ENCODE data around the gene FITM1.
A peak's percentile ranks its signal among the peaks of the same experiment; 100 is the strongest.

The FITM1 gene

GRCh38 chr14:24138396-24139271, 8.2 kb downstream of the FITM1 start:
- no peak overlapping the region for H4K91ac ChIP-seq (ENCODE audit: low read depth, low read length, poor library complexity)

GRCh38 chr14:24139272-24139934, 8.9 kb downstream of the FITM1 start:
- peaks cover 7% of the 10 kb centered on the region for H3K79me1 ChIP-seq (ENCODE audit: low read depth, low read length)
- H2BK120ac ChIP-seq (ENCODE audit: low read depth, low read length), result no peak overlapping the region
- no peak overlapping the region for H4K91ac ChIP-seq (ENCODE audit: low read depth, low read length, poor library complexity)
- no peak overlapping the region for H3K18ac ChIP-seq (ENCODE audit: low read length)
- no peak overlapping the region for H3K4me2 ChIP-seq (ENCODE audit: insufficient read depth, low read length, poor library complexity, severe bottlenecking)
- H3K27ac ChIP-seq (replicated peaks; ENCODE audit: low read length), result no peak overlapping the region
- WGBS, 2 donors (ENCODE audit: extremely low coverage in 2 of 2, insufficient read length in 2 of 2, insufficient replicate concordance in 1 of 2), result no CpG with 5 or more reads among the region's 9 CpGs
- H3K23ac ChIP-seq (ENCODE audit: low read depth, low read length, poor library complexity), result no peak overlapping the region
- H3K9me3 ChIP-seq (replicated peaks in 1 of 2; ENCODE audit: control insufficient read depth in 2 of 2, insufficient read depth in 1 of 2, low read depth in 1 of 2, low read length in 2 of 2), result no peaks in the 10 kb centered on the region
- no peak overlapping the region for H2BK15ac ChIP-seq (ENCODE audit: low read length)
- H3K9ac ChIP-seq (ENCODE audit: low read depth, low read length, poor library complexity), result no peak overlapping the region
- H2BK12ac ChIP-seq (ENCODE audit: low read length), result no peak overlapping the region
- no peak overlapping the region for H2AK5ac ChIP-seq (ENCODE audit: low read depth, low read length)
- no peaks in the 10 kb centered on the region for H3K27me3 ChIP-seq (ENCODE audit: control insufficient read depth in 3 of 3, insufficient read depth in 3 of 3, low read depth in 1 of 3, low read length in 3 of 3)
- no peak overlapping the region for H4K8ac ChIP-seq (ENCODE audit: low read depth, low read length)
- peaks cover 25 to 51% of the 10 kb centered on the region in 2 donors for H3K36me3 ChIP-seq (replicated peaks in 1 of 2; ENCODE audit: control insufficient read depth in 2 of 2, insufficient read depth in 2 of 2, low read length in 2 of 2)
- peaks cover 12 to 14% of the 10 kb centered on the region in 2 donors for H3K4me1 ChIP-seq (ENCODE audit: control insufficient read depth in 2 of 2, insufficient read depth in 1 of 2, low read depth in 1 of 2, low read length in 2 of 2)
- peak overlapping the region in 1 of 2 donors; percentile 11 for H3K4me3 ChIP-seq (ENCODE audit: low read length in 2 of 2)
- no peak overlapping the region for H3K4ac ChIP-seq (ENCODE audit: low read length)
- H3K14ac ChIP-seq (ENCODE audit: low read length), result no peak overlapping the region
- no peak overlapping the region for H2BK5ac ChIP-seq (ENCODE audit: low read length)
- no peak overlapping the region for H2AFZ ChIP-seq (ENCODE audit: low read length)
- DNase-seq (ENCODE audit: low spot score), result no peak

More at GRCh38 chr14:24138396-24139271, 8.2 kb downstream of the FITM1 start:
- no peak overlapping the region for H3K9ac ChIP-seq (ENCODE audit: low read depth, low read length, poor library complexity)
- peaks cover 12 to 14% of the 10 kb centered on the region in 2 donors for H3K4me1 ChIP-seq (ENCODE audit: control insufficient read depth in 2 of 2, insufficient read depth in 1 of 2, low read depth in 1 of 2, low read length in 2 of 2)
- H3K4me3 ChIP-seq (ENCODE audit: low read length in 2 of 2), result peak overlapping the region in 1 of 2 donors; percentile 11
- no peak overlapping the region for H3K4me2 ChIP-seq (ENCODE audit: insufficient read depth, low read length, poor library complexity, severe bottlenecking)
- H2BK15ac ChIP-seq (ENCODE audit: low read length), result no peak overlapping the region
- no CpG with 5 or more reads among the region's 13 CpGs for WGBS, 2 donors (ENCODE audit: extremely low coverage in 2 of 2, insufficient read length in 2 of 2, insufficient replicate concordance in 1 of 2)
- no peak overlapping the region for H3K4ac ChIP-seq (ENCODE audit: low read length)
- H2BK5ac ChIP-seq (ENCODE audit: low read length), result no peak overlapping the region
- H3K27me3 ChIP-seq (ENCODE audit: control insufficient read depth in 3 of 3, insufficient read depth in 3 of 3, low read depth in 1 of 3, low read length in 3 of 3), result no peaks in the 10 kb centered on the region
- H3K79me1 ChIP-seq (ENCODE audit: low read depth, low read length), result peaks cover 7% of the 10 kb centered on the region
- no peak overlapping the region for H2AK5ac ChIP-seq (ENCODE audit: low read depth, low read length)
- H3K27ac ChIP-seq (replicated peaks; ENCODE audit: low read length), result no peak overlapping the region
- H4K8ac ChIP-seq (ENCODE audit: low read depth, low read length), result peak overlapping the region; percentile 84
- no peak for DNase-seq (ENCODE audit: low spot score)
- peak overlapping the region; percentile 85 for H3K23ac ChIP-seq (ENCODE audit: low read depth, low read length, poor library complexity)
- no peaks in the 10 kb centered on the region for H3K9me3 ChIP-seq (replicated peaks in 1 of 2; ENCODE audit: control insufficient read depth in 2 of 2, insufficient read depth in 1 of 2, low read depth in 1 of 2, low read length in 2 of 2)
- peaks cover 21 to 44% of the 10 kb centered on the region in 2 donors for H3K36me3 ChIP-seq (replicated peaks in 1 of 2; ENCODE audit: control insufficient read depth in 2 of 2, insufficient read depth in 2 of 2, low read length in 2 of 2)
- H2BK120ac ChIP-seq (ENCODE audit: low read depth, low read length), result no peak overlapping the region
- no peak overlapping the region for H3K18ac ChIP-seq (ENCODE audit: low read length)
- H2BK12ac ChIP-seq (ENCODE audit: low read length), result no peak overlapping the region
- no peak overlapping the region for H3K14ac ChIP-seq (ENCODE audit: low read length)
- H2AFZ ChIP-seq (ENCODE audit: low read length), result no peak overlapping the region

DNA sequence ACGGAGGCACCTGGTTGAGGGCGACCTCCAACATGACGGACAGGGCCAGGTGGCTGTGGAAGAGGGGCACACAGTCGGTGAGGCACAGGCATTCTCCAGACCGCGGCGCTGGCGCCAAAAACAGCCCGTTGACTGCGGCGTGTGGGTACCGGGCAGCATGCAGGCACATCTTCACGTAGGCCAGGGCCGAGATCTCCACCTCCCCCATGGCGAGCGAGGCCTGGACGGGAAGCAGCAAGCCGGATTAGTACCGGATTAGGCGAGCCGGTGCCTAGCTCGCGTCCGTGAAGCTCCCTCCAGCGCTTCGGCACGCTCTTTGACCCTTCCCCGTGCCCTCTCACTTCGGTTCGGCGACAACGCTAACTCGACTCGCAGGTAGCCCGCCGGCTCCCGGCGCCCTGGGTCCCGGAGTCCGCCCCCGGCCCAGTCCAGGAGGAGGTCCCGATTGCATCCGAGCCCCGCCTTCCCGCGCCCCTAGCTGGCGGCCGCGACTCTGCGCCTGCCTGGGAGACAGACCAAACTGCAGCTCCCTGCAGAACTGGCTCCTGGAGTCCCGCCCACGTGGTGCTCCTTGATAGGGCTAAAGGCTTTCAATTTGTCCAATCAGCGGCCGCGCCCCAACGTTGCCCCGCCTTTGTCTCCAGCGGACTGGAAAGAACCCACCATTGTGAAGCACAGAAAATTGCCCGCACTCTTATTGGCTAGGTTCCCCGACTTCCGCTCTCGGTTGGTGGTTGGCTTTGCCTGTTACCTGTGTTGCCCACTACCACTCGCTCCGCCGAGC, 10.8 kb downstream of the FITM1 start, which contains the start of gene EMC9:
EMC9 (minus strand) TSS at position 495 of the 784 bp plus-strand sequence; CDS start at position 208, 287 bp downstream.
- peak within 1 kb of the TSS; percentile 90 to 93 for H3K4me3 ChIP-seq (ENCODE audit: low read length in 2 of 2)
- peaks cover 27 to 58% of the 10 kb centered on the region in 2 donors for H3K36me3 ChIP-seq (replicated peaks in 1 of 2; ENCODE audit: control insufficient read depth in 2 of 2, insufficient read depth in 2 of 2, low read length in 2 of 2)
- H3K4me1 ChIP-seq (ENCODE audit: control insufficient read depth in 2 of 2, insufficient read depth in 1 of 2, low read depth in 1 of 2, low read length in 2 of 2), result peaks cover 14 to 19% of the 10 kb centered on the region in 2 donors
- H2BK120ac ChIP-seq (ENCODE audit: low read depth, low read length), result no peak within 1 kb of the TSS
- H4K91ac ChIP-seq (ENCODE audit: low read depth, low read length, poor library complexity), result peak within 1 kb of the TSS; percentile 77
- H3K27ac ChIP-seq (replicated peaks; ENCODE audit: low read length), result peak within 1 kb of the TSS; percentile 94
- no peaks in the 10 kb centered on the region for H3K9me3 ChIP-seq (replicated peaks in 1 of 2; ENCODE audit: control insufficient read depth in 2 of 2, insufficient read depth in 1 of 2, low read depth in 1 of 2, low read length in 2 of 2)
- H2BK5ac ChIP-seq (ENCODE audit: low read length), result peak within 1 kb of the TSS; percentile 98
- peak within 1 kb of the TSS; percentile 99 for H3K18ac ChIP-seq (ENCODE audit: low read length)
- no CpG with 5 or more reads among the region's 65 CpGs for WGBS, 2 donors (ENCODE audit: extremely low coverage in 2 of 2, insufficient read length in 2 of 2, insufficient replicate concordance in 1 of 2)
- H3K4me2 ChIP-seq (ENCODE audit: insufficient read depth, low read length, poor library complexity, severe bottlenecking), result peak within 1 kb of the TSS; percentile 88
- peaks cover 7% of the 10 kb centered on the region for H3K79me1 ChIP-seq (ENCODE audit: low read depth, low read length)
- H2BK12ac ChIP-seq (ENCODE audit: low read length), result peak within 1 kb of the TSS; percentile 53
- H3K23ac ChIP-seq (ENCODE audit: low read depth, low read length, poor library complexity), result peak within 1 kb of the TSS; percentile 94
- H3K14ac ChIP-seq (ENCODE audit: low read length), result peak within 1 kb of the TSS; percentile 40
- H2AK5ac ChIP-seq (ENCODE audit: low read depth, low read length), result peak within 1 kb of the TSS; percentile 91
- H3K27me3 ChIP-seq (ENCODE audit: control insufficient read depth in 3 of 3, insufficient read depth in 3 of 3, low read depth in 1 of 3, low read length in 3 of 3), result no peaks in the 10 kb centered on the region
- no peak within 1 kb of the TSS for H4K8ac ChIP-seq (ENCODE audit: low read depth, low read length)
- peak; percentile 99 for DNase-seq (ENCODE audit: low spot score)
- peak within 1 kb of the TSS; percentile 83 for H2BK15ac ChIP-seq (ENCODE audit: low read length)
- H3K9ac ChIP-seq (ENCODE audit: low read depth, low read length, poor library complexity), result peak within 1 kb of the TSS; percentile 99
- H3K4ac ChIP-seq (ENCODE audit: low read length), result no peak within 1 kb of the TSS
- H2AFZ ChIP-seq (ENCODE audit: low read length), result peak within 1 kb of the TSS; percentile 83

Data from neuronal stem cell (in vitro differentiated cells).